Gastrocnemius medialis (tissue), 4 donors: ENCODE results near the gene GRB2. TPM values are rescaled to one million over a fixed set of nuclear protein-coding genes. Genes with fewer than 3 reads are reported as not detected.

Experiments used
- ATAC-seq, 2 donors: fragments of 150-250 bp; one replicate each; pipeline ENCODE4 v1.9.1; 2016
- DNase-seq, 2 donors: peaks; one replicate each; pipeline ENCODE4 v3.0.0-alpha.2; 2019
- H3K27ac ChIP-seq, 4 donors: fragments of 200-600 bp; sonication (generic); 1 replicate in 1 of 4; 2 replicates in 3 of 4; pipeline ENCODE4 v1.5.1; 2016 to 2018; ENCODE audit warnings: mild to moderate bottlenecking in 2 of 4, moderate library complexity in 1 of 4
- H3K27me3 ChIP-seq, 3 donors: fragments of 200-600 bp; sonication (generic) in 2 of 3; 1 replicate in 1 of 3; 2 replicates in 2 of 3; pipeline versions ENCODE4 v1.5.1 to v1.6.0; 2016 to 2019; ENCODE audit warnings: mild to moderate bottlenecking in 1 of 3, moderate library complexity in 1 of 3
- H3K36me3 ChIP-seq, 2 donors: fragments of 200-600 bp; sonication (generic) in 1 of 2; one replicate each; pipeline ENCODE4 v1.5.1; 2017 to 2018
- H3K4me1 ChIP-seq, 2 donors: fragments of 200-600 bp; sonication (generic) in 1 of 2; one replicate each; pipeline ENCODE4 v1.5.1; 2016 to 2017; ENCODE audit warnings: mild to moderate bottlenecking in 2 of 2
- H3K4me3 ChIP-seq, 4 donors: fragments of 200-600 bp; sonication (generic) in 3 of 4; 1 replicate in 1 of 4; 2 replicates in 3 of 4; pipeline ENCODE4 v1.5.1; 2016 to 2019; ENCODE audit warnings: mild to moderate bottlenecking in 2 of 4
- H3K9me3 ChIP-seq, 3 donors: fragments of 200-600 bp; sonication (generic) in 2 of 3; 1 replicate in 1 of 3; 2 replicates in 2 of 3; pipeline ENCODE4 v1.5.1; 2016 to 2019
- CTCF ChIP-seq, 5 experiments: fragments of 450-650 bp in 3 of 5; fragments of 200-600 bp in 2 of 5; sonication (generic) in 2 of 5; IDR thresholded peaks in 4 of 5; conservative IDR thresholded peaks in 1 of 5; 1 replicate in 4 of 5; 2 replicates in 1 of 5; pipeline ENCODE4 v1.5.1; 2016 to 2019; ENCODE audit warnings: antibody characterized with exemption in 5 of 5, mild to moderate bottlenecking in 3 of 5, moderate library complexity in 3 of 5
- POLR2A ChIP-seq, 2 donors: fragments of 450-650 bp; IDR thresholded peaks; one replicate each; pipeline ENCODE4 v1.6.1; 2017; ENCODE audit warnings: antibody characterized with exemption in 2 of 2, mild to moderate bottlenecking in 2 of 2, moderate library complexity in 2 of 2
- in situ Hi-C, 4 donors: fragments of 200-750 bp; cut with MboI; loops; one replicate each; pipeline versions ENCODE4 v1.15.0 to v1.8.0; 2017; ENCODE audit warnings: low sequenced_read_pairs in 4 of 4
- intact Hi-C: fragments of 100-400 bp; cut with DNase I; formaldehyde crosslinking; loops from one replicate; pipeline ENCODE4 v1.15.1; 2023; ENCODE audit warnings: low total_unique reads
- total RNA-seq, 4 donors: library from RNA; depleted of rRNA; stranded (reverse); fragments of >200 nt; gene quantifications; one replicate each; pipeline versions ENCODE4 v1.1.0 to v1.2.3, GENCODE V29; 2016

Gene GRB2
- total RNA-seq, 4 donors from 2014 or later: 41.7 to 88.5 (median 68.8) TPM

- TF ChIP-seq CTCF (IDR thresholded peaks at IDR 0.05 in 4 of 5, conservative IDR thresholded peaks at IDR 0.05 in 1 of 5) (no peak), POLR2A (IDR thresholded peaks at IDR 0.05) (no peak)
- no peak for ATAC-seq
- intact Hi-C loops: no loop called here
- DNase-seq: no peak
- H3K4me3 ChIP-seq: no peak overlapping the region
- H3K27ac ChIP-seq: no peak overlapping the region
- H3K27me3 ChIP-seq: no peaks in the 10 kb centered on the region
- H3K36me3 ChIP-seq: no peaks in the 10 kb centered on the region
- in situ Hi-C loops: loop anchor here in 1 of 4 donors (10.0 kb wide), 1 partner anchor 91 kb away; no protein-coding TSS in a partner anchor
- H3K4me1 ChIP-seq: peaks cover 0 to 6% of the 10 kb centered on the region in 2 donors
- no peaks in the 10 kb centered on the region for H3K9me3 ChIP-seq
Measured at GRCh38 chr17:75416006-75416405, 10.5 kb upstream of the GRB2 start.

- DNase-seq (no peak), ATAC-seq (no peak)
- Histone ChIP-seq H3K27me3 (no peaks in the 10 kb centered on the region), H3K4me3 (no peak overlapping the region), H3K27ac (no peak overlapping the region), H3K4me1 (peaks cover 0 to 6% of the 10 kb centered on the region in 2 donors), H3K9me3 (no peaks in the 10 kb centered on the region), H3K36me3 (no peaks in the 10 kb centered on the region)
- in situ Hi-C loops: loop anchor here in 3 of 4 donors (5.0 to 10.0 kb wide), 3 partner anchors 82 to 90 kb away; no protein-coding TSS in a partner anchor
- TF ChIP-seq POLR2A (IDR thresholded peaks at IDR 0.05) (no peak), CTCF (IDR thresholded peaks at IDR 0.05 in 4 of 5, conservative IDR thresholded peaks at IDR 0.05 in 1 of 5) (no peak)
- intact Hi-C loops: no loop called here
Measured at GRCh38 chr17:75414488-75414887, 9.0 kb upstream of the GRB2 start.

GRCh38 chr17:75412455-75413317 lies 7.2 kb upstream of the GRB2 start:
- no peaks in the 10 kb centered on the region for H3K9me3 ChIP-seq
- H3K27ac ChIP-seq: no peak overlapping the region
- H3K4me1 ChIP-seq: peaks cover 0 to 6% of the 10 kb centered on the region in 2 donors
- in situ Hi-C loops: loop anchor here in 3 of 4 donors (5.0 to 10.0 kb wide), 3 partner anchors 80 to 88 kb away; no protein-coding TSS in a partner anchor
- no peaks in the 10 kb centered on the region for H3K36me3 ChIP-seq
- DNase-seq (peak in 1 of 2 donors; percentile 56), ATAC-seq (peak; percentile 23 to 85)
- peak; percentile 76 to 88 (median 79) for TF ChIP-seq CTCF (IDR thresholded peaks at IDR 0.05 in 4 of 5, conservative IDR thresholded peaks at IDR 0.05 in 1 of 5)
- TF ChIP-seq POLR2A (IDR thresholded peaks at IDR 0.05): no peak
- intact Hi-C loops: no loop called here
- H3K4me3 ChIP-seq: peak overlapping the region in 2 of 4 donors; percentile 17 to 21
- no peaks in the 10 kb centered on the region for H3K27me3 ChIP-seq

GRCh38 chr17:75411328-75412067 lies 6.0 kb upstream of the GRB2 start:
- peaks cover 3 to 10% of the 10 kb centered on the region in 2 donors for H3K4me1 ChIP-seq
- H3K27ac ChIP-seq: no peak overlapping the region
- ATAC-seq: no peak
- H3K27me3 ChIP-seq: no peaks in the 10 kb centered on the region
- H3K4me3 ChIP-seq: no peak overlapping the region
- no peaks in the 10 kb centered on the region for H3K36me3 ChIP-seq
- intact Hi-C loops (no loop called here), in situ Hi-C loops (loop anchor here in 3 of 4 donors (5.0 to 10.0 kb wide), 3 partner anchors 79 to 87 kb away; no protein-coding TSS in a partner anchor)
- DNase-seq: no peak
- TF ChIP-seq CTCF (IDR thresholded peaks at IDR 0.05 in 4 of 5, conservative IDR thresholded peaks at IDR 0.05 in 1 of 5) (no peak), POLR2A (IDR thresholded peaks at IDR 0.05) (no peak)
- no peaks in the 10 kb centered on the region for H3K9me3 ChIP-seq
